ENCODE measurements around the gene MAP4K5.
"Not testable (repeated sequence)": the region's sequence is repeated elsewhere in the genome, so short reads cannot be mapped to it uniquely, and the experiment has no call there.

The MAP4K5 gene

GRCh38 chr14:50531595-50532501 lies 521 bp downstream of the MAP4K5 start:
- peak; percentile 51 for DNase-seq
- ATAC-seq, result peak; percentile 2

- ATAC-seq (no peak), DNase-seq (no peak)
Measured at GRCh38 chr14:50530794-50531365, 1.5 kb downstream of the MAP4K5 start.

- DNase-seq, result no peak
Measured at GRCh38 chr14:50530358-50530757, 2.0 kb downstream of the MAP4K5 start.

GRCh38 chr14:50529288-50530179 lies 2.8 kb downstream of the MAP4K5 start:
- ATAC-seq (no peak), DNase-seq (no peak)

More at GRCh38 chr14:50530358-50530757, 2.0 kb downstream of the MAP4K5 start:
- ATAC-seq, result no peak

DNA sequence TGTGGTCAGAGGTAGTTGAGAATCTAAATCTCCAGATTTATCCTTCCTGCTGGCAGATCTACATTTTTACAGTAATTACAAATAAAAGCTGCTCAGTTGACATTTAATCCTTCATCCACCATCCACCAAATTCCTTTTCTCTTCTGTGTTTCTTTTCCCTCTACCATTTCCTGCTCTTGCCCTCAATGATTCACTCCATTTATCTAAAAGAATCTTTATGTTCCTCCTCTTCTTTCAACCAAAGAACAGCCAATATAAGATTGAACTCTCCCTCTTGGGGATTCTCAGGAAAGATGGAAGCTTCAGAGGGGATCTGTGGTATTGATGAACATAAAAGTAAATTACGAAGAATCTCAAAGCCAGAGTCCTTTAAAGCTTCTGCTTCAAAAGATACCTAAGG lies 4.4 kb downstream of the MAP4K5 start:
- DNase-seq (no peak), ATAC-seq (no peak)

DNA sequence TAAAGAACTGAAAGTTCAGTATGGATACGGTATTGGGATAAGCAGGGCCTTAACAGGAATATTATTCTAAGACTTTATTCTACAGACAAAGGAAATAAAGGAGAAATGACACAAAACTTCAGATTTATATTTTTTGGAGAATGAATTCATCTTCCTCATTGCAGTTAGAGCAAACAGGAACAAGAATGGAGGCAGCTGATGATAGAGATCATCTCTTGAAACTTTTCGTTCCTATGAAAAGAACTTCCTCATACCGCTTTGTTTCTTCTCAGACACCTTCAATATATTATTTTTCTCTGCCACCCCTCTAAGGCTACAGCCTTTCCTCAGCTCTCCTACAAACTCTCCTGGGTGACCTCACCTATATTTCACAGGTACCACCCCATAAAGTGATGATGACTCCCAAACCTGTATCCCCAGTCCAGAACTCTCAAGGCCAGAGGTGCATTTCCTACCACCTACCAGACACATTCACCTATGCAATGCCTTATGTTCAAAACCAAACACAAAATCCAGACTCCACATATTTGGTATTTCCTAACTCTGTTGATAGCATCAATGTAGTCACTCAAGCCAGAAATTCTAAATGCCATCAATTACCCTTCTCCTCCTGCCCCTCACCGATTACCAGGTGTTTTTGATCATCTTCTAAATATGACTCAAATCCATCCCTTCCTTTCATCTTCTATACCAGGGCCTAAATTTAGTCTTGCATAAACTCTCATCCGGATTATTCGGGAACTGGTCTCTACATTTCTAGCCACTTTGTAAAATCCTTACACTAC lies 7.4 kb downstream of the MAP4K5 start:
- DNase-seq (no peak), ATAC-seq (no peak)

- no peak for ATAC-seq
- DNase-seq, result no peak
Measured at GRCh38 chr14:50524060-50524459, 8.3 kb downstream of the MAP4K5 start.

GRCh38 chr14:50523271-50524041 lies 8.9 kb downstream of the MAP4K5 start:
- no peak for DNase-seq

GRCh38 chr14:50521912-50522341 lies 10.4 kb downstream of the MAP4K5 start:
- ATAC-seq (peak; percentile 42), DNase-seq (no peak)

More at GRCh38 chr14:50523271-50524041, 8.9 kb downstream of the MAP4K5 start:
- ATAC-seq, result no peak

DNA sequence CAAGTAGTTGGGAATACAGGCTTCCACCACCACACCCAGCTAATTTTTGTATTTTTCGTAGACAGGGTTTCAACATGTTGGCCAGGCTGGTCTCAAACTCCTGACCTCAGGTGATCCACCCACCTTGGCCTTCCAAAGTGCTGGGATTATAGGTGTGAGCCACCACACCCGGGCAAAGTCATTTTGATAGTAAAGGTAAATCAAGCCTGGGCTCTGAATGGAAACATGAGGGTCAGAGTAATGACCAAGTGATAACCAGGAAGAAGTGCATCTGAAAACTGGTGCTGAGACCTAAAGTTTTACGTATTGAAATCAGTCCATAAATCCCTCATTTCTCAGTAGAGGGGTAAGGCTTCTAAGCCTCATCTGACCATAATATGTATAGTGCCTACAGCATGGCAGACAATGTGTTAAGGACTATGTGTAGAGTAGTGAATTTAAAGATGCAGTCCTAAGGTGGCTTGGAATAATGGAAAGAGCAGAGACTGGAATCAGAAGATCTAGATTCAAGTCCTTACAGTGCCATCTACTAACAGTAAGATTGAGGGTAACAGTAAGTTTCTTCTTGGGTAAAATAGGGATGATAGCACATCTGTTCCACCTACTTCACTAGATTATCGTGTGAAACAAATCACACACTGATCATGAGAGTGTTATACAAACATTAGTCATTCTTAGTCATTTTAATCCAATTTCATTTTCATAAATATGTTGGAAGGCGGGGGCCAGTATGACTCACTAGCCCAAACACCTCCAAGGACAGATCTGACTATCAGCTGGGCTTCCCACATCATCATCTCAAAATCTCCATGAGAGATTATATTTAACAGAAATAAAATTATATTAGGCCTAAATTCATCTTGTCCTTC lies 11.2 kb downstream of the MAP4K5 start:
- ATAC-seq, result peak; percentile 96

GRCh38 chr14:50516091-50516490 lies 16.3 kb downstream of the MAP4K5 start:
- ATAC-seq, result no peak
- DNase-seq, result no peak

More for the DNA sequence above, 11.2 kb downstream of the MAP4K5 start:
- peak; percentile 49 for DNase-seq

DNA sequence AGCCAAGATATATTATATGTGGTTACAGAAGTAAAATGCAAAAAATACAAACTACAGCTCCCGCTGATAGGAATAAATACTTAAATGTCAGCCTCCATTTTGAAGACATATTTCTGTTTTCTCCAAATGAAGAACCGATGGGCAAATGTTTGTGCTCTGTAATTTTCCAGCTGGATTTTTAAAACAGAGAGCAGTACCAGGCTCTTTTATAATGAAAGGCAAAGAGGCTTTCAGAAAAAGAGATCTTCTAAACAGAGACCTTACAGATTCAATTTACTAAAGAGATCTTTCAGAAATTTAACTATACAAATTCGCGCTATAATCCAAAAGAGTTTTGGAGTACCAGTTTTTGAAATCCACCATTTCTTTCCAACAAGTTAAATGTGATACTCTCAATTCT lies 19.9 kb downstream of the MAP4K5 start:
- no peak for ATAC-seq

GRCh38 chr14:50510157-50510556 lies 22.2 kb downstream of the MAP4K5 start:
- no peak for DNase-seq
- no peak for ATAC-seq

More for the DNA sequence above, 19.9 kb downstream of the MAP4K5 start:
- DNase-seq, result no peak

DNA sequence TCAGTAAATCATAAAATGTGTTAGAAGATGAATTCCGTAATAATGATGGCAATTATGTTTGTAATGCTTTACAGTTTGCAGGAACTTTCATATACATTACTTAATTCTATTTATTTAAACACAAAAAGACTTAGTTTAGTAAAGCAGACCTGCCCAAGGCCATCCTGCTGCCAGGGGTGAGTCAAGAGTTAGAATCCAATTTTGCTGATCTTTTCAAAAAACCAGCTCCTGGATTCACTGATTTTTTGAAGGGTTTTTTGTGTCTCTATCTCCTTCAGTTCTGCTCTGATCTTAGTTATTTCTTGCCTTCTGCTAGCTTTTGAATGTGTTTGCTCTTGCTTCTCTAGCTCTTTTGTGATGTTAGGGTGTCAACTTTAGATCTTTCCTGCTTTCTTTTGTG lies 25.3 kb downstream of the MAP4K5 start:
- ATAC-seq, DNase-seq: not testable (repeated sequence)

DNA sequence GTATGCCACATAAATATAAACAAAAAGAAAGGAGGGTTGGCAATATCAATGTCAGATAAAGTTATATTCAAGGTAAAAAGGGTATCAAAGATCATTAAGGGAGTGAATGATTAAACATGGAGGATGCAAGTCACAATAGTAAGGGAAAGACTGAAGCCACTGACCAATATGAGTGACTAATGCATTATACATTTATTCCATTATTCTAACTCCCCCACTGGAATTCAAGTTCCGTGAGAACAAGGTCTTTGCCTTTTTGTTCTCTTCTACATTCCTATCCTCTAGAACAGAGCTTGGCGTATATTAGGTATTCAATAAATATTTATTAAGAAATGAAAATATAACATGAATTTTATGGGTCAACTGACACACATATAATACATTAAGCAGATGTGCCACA lies 30.7 kb downstream of the MAP4K5 start:
- no peak for DNase-seq
- ATAC-seq, result no peak

GRCh38 chr14:50497351-50497750 lies 35.0 kb downstream of the MAP4K5 start:
- ATAC-seq, result no peak

DNA sequence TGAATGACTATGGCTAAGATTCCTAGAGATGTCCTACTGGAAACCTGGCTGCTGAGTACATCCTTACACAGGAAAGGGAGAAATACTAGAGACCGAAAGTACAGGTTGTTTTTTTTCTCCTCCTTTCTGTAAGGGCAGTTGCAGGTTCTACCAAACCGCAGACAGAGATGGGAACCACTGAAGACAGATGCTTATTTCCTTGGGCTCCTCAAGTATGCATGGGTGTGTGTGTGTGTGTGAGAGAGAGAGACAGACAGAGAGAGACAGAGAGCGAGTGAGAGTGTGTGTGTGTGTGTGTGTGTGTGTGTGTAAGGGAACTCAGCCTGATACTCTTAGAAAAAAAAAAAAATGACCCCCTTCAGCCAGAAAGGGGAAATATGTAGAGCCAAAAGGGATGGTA lies 42.5 kb downstream of the MAP4K5 start:
- no peak for ATAC-seq
- no peak for DNase-seq

More at GRCh38 chr14:50497351-50497750, 35.0 kb downstream of the MAP4K5 start:
- no peak for DNase-seq

DNA sequence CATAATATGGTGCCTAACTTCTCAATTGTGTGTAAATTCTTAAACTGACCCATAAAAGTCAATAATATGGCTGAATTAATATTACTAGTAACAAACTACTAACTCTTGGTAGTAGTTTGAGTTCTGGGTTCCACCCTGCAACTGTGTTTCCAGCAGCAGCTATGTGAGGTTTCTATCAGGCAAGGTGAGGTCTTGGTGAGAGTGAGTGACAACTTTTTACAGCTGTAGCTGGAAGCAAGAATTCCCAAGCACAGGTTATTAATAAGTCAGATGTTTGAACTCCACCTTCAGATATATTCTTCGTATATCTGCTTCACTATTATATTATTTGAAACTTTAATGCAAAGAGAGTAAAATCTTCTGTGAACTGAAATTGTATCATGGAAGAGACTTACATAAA lies 43.8 kb downstream of the MAP4K5 start:
- ATAC-seq (no peak), DNase-seq (no peak)

DNA sequence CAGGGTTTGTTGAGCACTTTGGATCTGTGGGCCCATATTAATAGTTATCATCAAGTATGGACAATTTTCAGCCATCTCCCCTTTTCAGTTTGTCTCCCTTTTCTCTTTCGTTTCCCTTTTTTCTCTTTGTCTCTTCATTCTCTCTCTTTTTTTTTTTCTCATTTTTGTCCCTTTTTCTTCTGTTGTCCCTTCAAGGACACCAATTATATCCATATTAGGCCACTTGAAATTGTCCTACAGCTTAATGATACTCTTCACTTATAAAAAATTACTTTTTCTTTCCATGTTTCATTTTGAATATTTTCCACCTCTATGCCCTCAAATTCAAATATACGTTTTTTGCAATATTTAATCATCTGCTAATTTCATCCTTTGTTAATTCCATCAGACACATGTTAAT lies 53.3 kb downstream of the MAP4K5 start:
- DNase-seq, result no peak
- ATAC-seq, result no peak

DNA sequence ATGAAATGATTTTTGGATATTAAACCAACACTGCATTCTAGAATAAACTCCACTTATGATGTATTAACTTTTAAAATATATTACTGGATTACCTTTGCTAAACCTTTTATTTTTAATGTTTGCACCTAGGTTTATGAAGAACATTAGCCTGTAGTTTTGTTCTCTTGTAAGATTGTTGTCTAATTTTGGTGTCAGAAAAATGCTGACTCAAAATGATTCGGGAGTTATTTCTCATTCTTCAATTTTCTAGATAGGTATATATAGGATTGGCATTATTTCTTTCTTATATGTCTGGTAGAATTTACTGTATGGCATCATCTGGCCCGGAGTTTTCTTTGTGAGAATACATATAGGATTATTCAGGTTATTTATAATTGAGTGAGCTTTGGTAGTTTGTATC lies 54.6 kb downstream of the MAP4K5 start:
- ATAC-seq (no peak), DNase-seq (no peak)
